ENCODE data around the gene PALS1.

PALS1 gene

DNA sequence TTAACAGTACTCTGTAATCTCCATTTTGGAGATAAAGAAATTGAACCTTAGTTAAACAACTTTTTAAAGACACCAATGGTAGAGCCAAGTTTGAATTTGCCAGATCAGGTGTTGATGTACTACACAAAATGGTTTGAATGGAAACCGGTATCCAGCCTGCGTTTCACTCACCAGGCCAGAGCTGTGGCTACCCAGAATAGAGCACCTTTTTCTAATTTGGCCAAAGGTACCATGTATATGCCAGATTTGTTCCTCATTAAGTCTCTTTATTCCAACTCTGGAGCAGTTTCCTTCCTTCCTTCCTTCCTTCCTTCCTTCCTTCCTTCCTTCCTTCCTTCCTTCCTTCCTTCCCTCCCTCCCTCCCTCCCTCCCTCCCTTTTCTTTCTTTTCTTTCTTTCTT is 39.3 kb downstream of the PALS1 start:
- H3K27me3 ChIP-seq (ENCODE audit: insufficient read depth, low read length, poor library complexity), result no peaks in the 10 kb centered on the region
- H3K27ac ChIP-seq (ENCODE audit: low read length), result no peak overlapping the region
- no peak overlapping the region for H3K4me3 ChIP-seq (ENCODE audit: low read depth in 1 of 2, low read length in 2 of 2)
- no peak overlapping the region for H2AFZ ChIP-seq (ENCODE audit: low read depth, low read length)
- H3K36me3 ChIP-seq (ENCODE audit: insufficient read depth, low read length), result no peaks in the 10 kb centered on the region
- H3K4me2 ChIP-seq (ENCODE audit: insufficient read depth, low read length), result no peak overlapping the region
- no peaks in the 10 kb centered on the region for H3K79me2 ChIP-seq (ENCODE audit: insufficient read depth, low read length)
- TF ChIP-seq, protein P1, sequence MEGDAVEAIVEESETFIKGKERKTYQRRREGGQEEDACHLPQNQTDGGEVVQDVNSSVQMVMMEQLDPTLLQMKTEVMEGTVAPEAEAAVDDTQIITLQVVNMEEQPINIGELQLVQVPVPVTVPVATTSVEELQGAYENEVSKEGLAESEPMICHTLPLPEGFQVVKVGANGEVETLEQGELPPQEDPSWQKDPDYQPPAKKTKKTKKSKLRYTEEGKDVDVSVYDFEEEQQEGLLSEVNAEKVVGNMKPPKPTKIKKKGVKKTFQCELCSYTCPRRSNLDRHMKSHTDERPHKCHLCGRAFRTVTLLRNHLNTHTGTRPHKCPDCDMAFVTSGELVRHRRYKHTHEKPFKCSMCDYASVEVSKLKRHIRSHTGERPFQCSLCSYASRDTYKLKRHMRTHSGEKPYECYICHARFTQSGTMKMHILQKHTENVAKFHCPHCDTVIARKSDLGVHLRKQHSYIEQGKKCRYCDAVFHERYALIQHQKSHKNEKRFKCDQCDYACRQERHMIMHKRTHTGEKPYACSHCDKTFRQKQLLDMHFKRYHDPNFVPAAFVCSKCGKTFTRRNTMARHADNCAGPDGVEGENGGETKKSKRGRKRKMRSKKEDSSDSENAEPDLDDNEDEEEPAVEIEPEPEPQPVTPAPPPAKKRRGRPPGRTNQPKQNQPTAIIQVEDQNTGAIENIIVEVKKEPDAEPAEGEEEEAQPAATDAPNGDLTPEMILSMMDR (IDR thresholded peaks at IDR 0.05; ENCODE audit: borderline replicate concordance, extremely low read depth, low read length, poor library complexity, severe bottlenecking), result no peak
- TF ChIP-seq EZH2 (IDR thresholded peaks at IDR 0.05; ENCODE audit: borderline replicate concordance, low read depth, low read length, severe bottlenecking), result no peak
- H3K9me3 ChIP-seq (ENCODE audit: insufficient read depth, low read length, severe bottlenecking), result no peaks in the 10 kb centered on the region
- ATAC-seq (ENCODE audit: insufficient read depth, low read depth) (no peak), DNase-seq (no peak)
- no peaks in the 10 kb centered on the region for H3K4me1 ChIP-seq (ENCODE audit: insufficient read depth, low read length)
- no peak overlapping the region for H3K9ac ChIP-seq (ENCODE audit: low read depth, low read length)
- no peaks in the 10 kb centered on the region for H4K20me1 ChIP-seq (ENCODE audit: insufficient read depth, low read length)

DNA sequence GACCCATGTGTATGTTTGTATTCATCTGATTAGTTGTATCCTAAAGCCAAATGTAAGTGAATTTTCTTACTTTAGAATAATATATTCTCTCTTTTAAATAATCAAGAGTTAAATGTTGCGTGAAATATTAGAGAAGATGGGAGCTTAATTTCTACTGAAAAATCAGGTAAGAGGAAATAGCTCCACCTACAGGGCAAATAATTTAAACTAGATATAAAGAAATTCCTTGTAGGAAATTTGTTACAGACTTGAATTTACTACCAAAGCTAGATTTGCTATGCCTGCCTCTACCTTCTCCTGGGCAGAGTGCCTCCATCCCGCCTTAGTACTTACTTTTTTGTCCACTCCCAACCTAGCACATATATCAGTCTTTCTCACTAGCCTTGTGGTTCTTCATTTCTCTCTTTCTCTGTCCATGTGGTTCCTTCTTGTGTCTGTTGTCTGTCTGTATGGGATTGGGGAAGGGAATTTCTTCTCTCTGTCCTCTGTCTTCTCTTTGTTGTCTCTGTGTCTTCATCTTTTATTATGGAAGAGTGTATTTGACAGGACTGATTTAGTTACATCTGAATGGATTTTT is 44.7 kb downstream of the PALS1 start:
- no peak overlapping the region for H2AFZ ChIP-seq (ENCODE audit: low read depth, low read length)
- H3K27ac ChIP-seq (ENCODE audit: low read length), result no peak overlapping the region
- TF ChIP-seq, protein P1 (IDR thresholded peaks at IDR 0.05; ENCODE audit: borderline replicate concordance, extremely low read depth, low read length, poor library complexity, severe bottlenecking), result peak; percentile 58
- TF ChIP-seq EZH2 (IDR thresholded peaks at IDR 0.05; ENCODE audit: borderline replicate concordance, low read depth, low read length, severe bottlenecking), result no peak
- ATAC-seq (ENCODE audit: insufficient read depth, low read depth), result 0 out of 3 replicates have a peak, but pooled peaks have one; percentile 19
- no peak for DNase-seq
- no peaks in the 10 kb centered on the region for H3K4me1 ChIP-seq (ENCODE audit: insufficient read depth, low read length)
- H3K4me3 ChIP-seq (ENCODE audit: low read depth in 1 of 2, low read length in 2 of 2), result no peak overlapping the region
- H3K9ac ChIP-seq (ENCODE audit: low read depth, low read length), result no peak overlapping the region
- H3K4me2 ChIP-seq (ENCODE audit: insufficient read depth, low read length), result no peak overlapping the region
- H3K36me3 ChIP-seq (ENCODE audit: insufficient read depth, low read length), result no peaks in the 10 kb centered on the region
- H3K79me2 ChIP-seq (ENCODE audit: insufficient read depth, low read length), result no peaks in the 10 kb centered on the region
- no peaks in the 10 kb centered on the region for H3K27me3 ChIP-seq (ENCODE audit: insufficient read depth, low read length, poor library complexity)
- H4K20me1 ChIP-seq (ENCODE audit: insufficient read depth, low read length), result peaks cover 3% of the 10 kb centered on the region; the same call in 1 of the 2 replicates
- no peaks in the 10 kb centered on the region for H3K9me3 ChIP-seq (ENCODE audit: insufficient read depth, low read length, severe bottlenecking)
